H1 (cell line): ENCODE data around the gene FKBP6. TPM values are rescaled to one million over a fixed set of nuclear protein-coding genes. Genes with fewer than 3 reads are reported as not detected.
"Not testable (repeated sequence)": the region's sequence is repeated elsewhere in the genome, so short reads cannot be mapped to it uniquely, and the experiment has no call there.

Experiments
- CTCF ChIA-PET: fragments of 300-600 bp; sonication (Branson Sonifier 250); formaldehyde crosslinking; loops from one replicate; lab custom pipeline; 2021; ENCODE audit not compliant: partially characterized antibody; lab: Charles Lee
- POLR2A ChIA-PET: fragments of 300-600 bp; sonication (Branson Sonifier 250); formaldehyde crosslinking; loops from one replicate; lab custom pipeline; 2021; ENCODE audit warnings: inconsistent platforms; ENCODE audit not compliant: partially characterized antibody; lab: Charles Lee
- DNase-seq, 2 experiments: peaks; one replicate each; pipeline versions ENCODE4 v3.0.0 to v3.0.0-alpha.2; 2010 to 2022; ENCODE audit warnings: low spot score in 2 of 2, low read depth in 1 of 2, mixed read lengths in 1 of 2
- FAIRE-seq: peaks from 2 replicates; lab custom pipeline; 2011; peaks lifted over from hg19 to GRCh38; lab: Jason Lieb, UNC
- H2AFZ ChIP-seq: 2 replicates; pipeline ENCODE4 v1.8.1; 2012; ENCODE audit warnings: low read length, inconsistent platforms
- H2AK5ac ChIP-seq: 2 replicates; pipeline ENCODE4 v1.6.1; 2013; ENCODE audit warnings: low read depth, low read length
- H2BK120ac ChIP-seq: replicated peaks from 2 replicates; pipeline ENCODE3; 2013; ENCODE audit warnings: low read depth, low read length, inconsistent platforms
- H2BK12ac ChIP-seq: 2 replicates; pipeline ENCODE4 v1.6.1; 2013; ENCODE audit warnings: low read depth, low read length
- H2BK15ac ChIP-seq: 2 replicates; pipeline ENCODE4 v1.6.1; 2013; ENCODE audit warnings: low read length
- H2BK20ac ChIP-seq: 2 replicates; pipeline ENCODE4 v1.6.1; 2013; ENCODE audit warnings: low read length
- H2BK5ac ChIP-seq: 2 replicates; pipeline ENCODE4 v1.6.1; 2013; ENCODE audit warnings: low read depth, low read length
- H3K14ac ChIP-seq: 2 replicates; pipeline ENCODE4 v1.6.1; 2013; ENCODE audit warnings: inconsistent platforms; ENCODE audit not compliant: insufficient read length
- H3K18ac ChIP-seq: 2 replicates; pipeline ENCODE4 v1.6.1; 2013; ENCODE audit warnings: low read length; ENCODE audit errors: extremely low read depth
- H3K23ac ChIP-seq: 2 replicates; pipeline ENCODE4 v1.6.1; 2013; ENCODE audit warnings: inconsistent platforms; ENCODE audit not compliant: insufficient read length
- H3K23me2 ChIP-seq: 2 replicates; pipeline ENCODE4 v1.6.1; 2013; ENCODE audit warnings: low read depth, low read length
- H3K27ac ChIP-seq: 2 replicates; pipeline ENCODE4 v1.6.1; 2011; ENCODE audit warnings: low read depth, low read length, inconsistent platforms
- H3K27me3 ChIP-seq, 4 experiments: replicated peaks in 1 of 4; 1 replicate in 1 of 4; 2 replicates in 3 of 4; pipeline versions ENCODE4 v1.6.1 to v1.8.1; 2011 to 2013; ENCODE audit warnings: low read length in 3 of 4, mild to moderate bottlenecking in 3 of 4, inconsistent platforms in 2 of 4, mixed read lengths in 2 of 4, moderate library complexity in 1 of 4; ENCODE audit not compliant: control insufficient read depth in 3 of 4, insufficient read depth in 3 of 4; ENCODE audit errors: extremely low read depth in 1 of 4
- H3K36me3 ChIP-seq, 4 experiments: 2 replicates each; pipeline versions ENCODE4 v1.6.1 to v1.8.1; 2011 to 2013; ENCODE audit warnings: mild to moderate bottlenecking in 4 of 4, low read length in 3 of 4, moderate library complexity in 2 of 4, control low read depth in 1 of 4, inconsistent platforms in 1 of 4; ENCODE audit not compliant: insufficient read depth in 4 of 4, control insufficient read depth in 2 of 4
- H3K4ac ChIP-seq: replicated peaks from 2 replicates; pipeline ENCODE3; 2013; ENCODE audit warnings: low read length, low read depth, mixed read lengths, inconsistent platforms; ENCODE audit not compliant: insufficient read length
- H3K4me1 ChIP-seq, 4 experiments: replicated peaks in 1 of 4; 1 replicate in 1 of 4; 2 replicates in 3 of 4; pipeline versions ENCODE4 v1.6.1 to v1.8.1; 2011 to 2013; ENCODE audit warnings: low read length in 3 of 4, inconsistent platforms in 2 of 4, mixed read lengths in 1 of 4; ENCODE audit not compliant: insufficient read depth in 4 of 4, control insufficient read depth in 3 of 4
- H3K4me2 ChIP-seq, 2 experiments: 2 replicates each; pipeline versions ENCODE4 v1.6.1 to v1.8.1; 2011 to 2013; ENCODE audit warnings: low read depth in 2 of 2, low read length in 2 of 2, control low read depth in 1 of 2, inconsistent platforms in 1 of 2, mild to moderate bottlenecking in 1 of 2; ENCODE audit not compliant: insufficient read depth in 1 of 2
- H3K4me3 ChIP-seq, 4 experiments: fragments of 200-600, 300-600 bp in 1 of 4; sonication (generic), shearing (Covaris generic), sonication (Bioruptor Twin) in 1 of 4; 2 replicates each; pipeline versions ENCODE4 v1.5.1 to v1.8.1; 2011 to 2016; ENCODE audit warnings: low read length in 4 of 4, low read depth in 3 of 4, control low read depth in 2 of 4, inconsistent platforms in 2 of 4, mild to moderate bottlenecking in 2 of 4, mixed read lengths in 1 of 4, moderate library complexity in 1 of 4; ENCODE audit not compliant: insufficient read depth in 2 of 4; ENCODE audit errors: extremely low read depth in 1 of 4
- H3K56ac ChIP-seq: replicated peaks from 2 replicates; pipeline ENCODE3; 2013; ENCODE audit warnings: low read depth, mild to moderate bottlenecking, mixed read lengths, low read length, inconsistent platforms; ENCODE audit not compliant: insufficient read length
- H3K79me1 ChIP-seq: 2 replicates; pipeline ENCODE4 v1.6.1; 2013; ENCODE audit warnings: low read depth, low read length, control low read depth
- H3K79me2 ChIP-seq, 2 experiments: 2 replicates each; pipeline versions ENCODE4 v1.6.1 to v1.8.1; 2012 to 2013; ENCODE audit warnings: low read length in 2 of 2, mild to moderate bottlenecking in 2 of 2, inconsistent platforms in 1 of 2; ENCODE audit not compliant: insufficient read depth in 2 of 2, control insufficient read depth in 1 of 2
- H3K9ac ChIP-seq, 4 experiments: replicated peaks in 1 of 4; 1 replicate in 1 of 4; 2 replicates in 3 of 4; pipeline versions ENCODE4 v1.6.1 to v1.8.1; 2011 to 2013; ENCODE audit warnings: low read depth in 3 of 4, low read length in 3 of 4, control low read depth in 2 of 4, mild to moderate bottlenecking in 2 of 4, moderate library complexity in 2 of 4, inconsistent platforms in 1 of 4; ENCODE audit errors: extremely low read depth in 1 of 4
- H3K9me3 ChIP-seq, 2 experiments: 2 replicates each; pipeline versions ENCODE4 v1.6.1 to v1.8.1; 2012 to 2013; ENCODE audit warnings: mild to moderate bottlenecking in 2 of 2, moderate library complexity in 2 of 2, control low read depth in 1 of 2, inconsistent platforms in 1 of 2, low read depth in 1 of 2, low read length in 1 of 2, mixed read lengths in 1 of 2; ENCODE audit not compliant: insufficient read depth in 2 of 2
- H4K20me1 ChIP-seq, 2 experiments: replicated peaks in 1 of 2; 2 replicates each; pipeline versions ENCODE3 to v1.8.1; 2011 to 2013; ENCODE audit warnings: inconsistent platforms in 2 of 2, low read length in 2 of 2, mild to moderate bottlenecking in 1 of 2; ENCODE audit not compliant: insufficient read depth in 2 of 2, control insufficient read depth in 1 of 2
- H4K5ac ChIP-seq: 2 replicates; pipeline ENCODE4 v1.6.1; 2013; ENCODE audit warnings: low read length, low read depth, mixed read lengths, inconsistent platforms; ENCODE audit not compliant: insufficient read length
- H4K8ac ChIP-seq: 2 replicates; pipeline ENCODE4 v1.8.0; 2013; ENCODE audit warnings: mild to moderate bottlenecking, moderate library complexity, low read length, inconsistent platforms; ENCODE audit not compliant: insufficient read depth; ENCODE audit errors: extremely low read depth
- H4K91ac ChIP-seq: replicated peaks from 2 replicates; pipeline ENCODE3; 2013; ENCODE audit warnings: low read length, mixed read lengths, inconsistent platforms; ENCODE audit not compliant: insufficient read length
- USF2 ChIP-seq: IDR thresholded peaks from 2 replicates; pipeline ENCODE4 v1.6.1; 2011; ENCODE audit warnings: low read length, improper control_type of control experiment
- WGBS, 2 experiments: shearing (Covaris generic) in 1 of 2; methylation state at CpG; one replicate each; pipeline versions ENCODE4 v1.1.6 to v1.1.7; 2013 to 2015; ENCODE audit warnings: low lambda C conversion rate in 2 of 2, mixed read lengths in 2 of 2, inconsistent platforms in 1 of 2, low coverage in 1 of 2, missing lambda C conversion rate in 1 of 2; ENCODE audit not compliant: insufficient replicate concordance in 2 of 2, insufficient coverage in 1 of 2, insufficient read length in 1 of 2; ENCODE audit errors: extremely low coverage in 1 of 2, missing lambda C conversion rate in 1 of 2; 5-methylcytosine and 5-hydroxymethylcytosine counted together
- polyA plus RNA-seq, 7 experiments: library from polyadenylated mRNA; depleted of rRNA in 3 of 7; stranded (reverse) in 5 of 7; unstranded in 2 of 7; fragments of >200 nt in 5 of 7; fragments of 200-250 nt in 2 of 7; gene quantifications; 1 replicate in 5 of 7; 2 replicates in 1 of 7; 4 replicates in 1 of 7; pipeline versions ENCODE4 v1.2.1 to v1.2.3, GENCODE V29; 2011 to 2013; ENCODE audit warnings: missing spikeins in 2 of 7, mixed read lengths in 2 of 7
- total RNA-seq: library from RNA; stranded (reverse); fragmentation: NEBNext Ultra II Directional; extraction: Animal tissue kit (Norgen Biotek cat#: 25700); gene quantifications from 2 replicates; pipeline ENCODE4 v1.2.1, GENCODE V29; 2021
- TF ChIP-seq, protein P1 (sequence below): IDR thresholded peaks from 2 replicates; pipeline ENCODE4 v1.6.1; 2012; ENCODE audit warnings: inconsistent platforms

Gene FKBP6
- total and polyA plus RNA-seq, 2 of the 8 experiments (the other 6 are each of a cell fraction or from before 2014, with no cell fraction given): 0.14 to 0.19 TPM

GRCh38 chr7:73324081-73324845 is 3.7 kb upstream of the FKBP6 start (continued):
- TF ChIP-seq, protein P1, sequence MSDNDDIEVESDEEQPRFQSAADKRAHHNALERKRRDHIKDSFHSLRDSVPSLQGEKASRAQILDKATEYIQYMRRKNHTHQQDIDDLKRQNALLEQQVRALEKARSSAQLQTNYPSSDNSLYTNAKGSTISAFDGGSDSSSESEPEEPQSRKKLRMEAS: peak; percentile 58
- peak; percentile 75 for TF ChIP-seq USF2

DNA sequence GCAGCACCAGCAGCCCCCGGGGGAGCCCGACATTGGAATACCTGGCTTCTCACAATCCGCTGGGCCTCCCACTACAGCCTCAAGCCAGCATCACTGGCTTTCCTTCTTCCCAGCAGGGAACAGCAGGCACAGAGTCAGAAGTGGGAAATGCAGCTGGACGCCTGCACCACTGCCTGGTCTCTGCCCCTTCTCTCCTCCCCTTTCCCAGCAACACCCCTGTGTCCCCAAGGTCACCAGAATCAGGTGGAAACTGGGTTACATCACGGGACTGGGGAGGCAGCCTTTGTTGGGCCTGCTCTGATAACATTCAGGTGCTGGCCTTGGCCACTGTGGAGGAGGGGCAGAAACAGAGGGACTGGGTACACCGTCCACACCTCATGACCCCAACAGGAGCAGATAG is 2.5 kb upstream of the FKBP6 start:
- DNase-seq, H4K5ac ChIP-seq, H3K4me3 ChIP-seq, H3K18ac ChIP-seq, H3K14ac ChIP-seq, H2BK5ac ChIP-seq, H3K23me2 ChIP-seq, H2BK12ac ChIP-seq, H3K27me3 ChIP-seq, H3K36me3 ChIP-seq, H2AFZ ChIP-seq, H2BK20ac ChIP-seq, FAIRE-seq, H3K4me1 ChIP-seq, H3K27ac ChIP-seq, H3K9ac ChIP-seq, H3K79me2 ChIP-seq, H3K56ac ChIP-seq, H2BK15ac ChIP-seq, H3K4ac ChIP-seq, H3K4me2 ChIP-seq, H4K20me1 ChIP-seq, H3K9me3 ChIP-seq, H3K23ac ChIP-seq, H3K79me1 ChIP-seq, POLR2A ChIA-PET, H2AK5ac ChIP-seq, H4K91ac ChIP-seq, H2BK120ac ChIP-seq, H4K8ac ChIP-seq: not testable (repeated sequence)
- 87% methylated on average over 4 of the region's 6 CpGs; no CpG with 5 or more reads in 1 of the 2 experiments for WGBS, 2 experiments
- CTCF ChIA-PET: interaction anchor here (1.1 to 2.7 kb wide), 3 partner anchors 53 to 126 kb away, joined by 3 to 14 read pairs (median 11); no protein-coding TSS in a partner anchor
